Activated naive CD4-positive, alpha-beta T cell (primary cell): ENCODE measurements around the gene FLAD1.
"Not testable (repeated sequence)": the region's sequence is repeated elsewhere in the genome, so short reads cannot be mapped to it uniquely, and the experiment has no call there.

Experiments used
- DNase-seq, 4 experiments: peaks; one replicate each; lab custom pipeline; 2025; lab: John Stamatoyannopoulos, UW

The FLAD1 gene

DNA sequence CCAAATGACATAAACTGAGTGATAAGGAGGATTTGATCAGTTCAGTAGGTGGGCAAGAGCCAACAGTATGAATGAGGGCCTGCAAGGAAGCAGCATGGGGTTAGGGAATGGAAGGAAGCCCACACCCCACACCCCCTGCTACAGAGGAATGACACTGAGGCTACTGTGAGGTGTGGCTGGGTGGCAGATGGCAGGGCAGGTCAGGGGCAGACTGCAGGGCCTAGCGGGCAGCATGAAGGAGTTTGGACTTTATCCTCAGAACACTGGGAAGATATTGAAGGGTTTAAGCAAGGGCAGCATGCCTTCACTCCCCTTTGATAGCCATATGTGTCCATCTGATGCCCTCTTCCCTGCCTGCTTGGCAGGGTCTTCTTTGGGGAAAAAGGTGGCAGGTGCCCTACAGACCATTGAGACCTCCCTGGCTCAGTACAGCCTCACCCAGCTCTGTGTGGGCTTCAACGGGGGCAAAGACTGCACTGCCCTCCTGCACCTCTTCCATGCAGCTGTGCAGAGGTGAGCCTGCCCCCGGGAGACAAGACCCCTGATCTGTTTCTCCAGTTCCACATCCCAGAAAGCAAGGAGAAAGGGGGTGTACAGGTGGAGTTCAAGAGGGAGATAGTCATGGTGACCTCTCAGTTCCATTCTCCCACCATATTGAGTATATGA lies 6.2 kb downstream of the FLAD1 start:
- no peak for DNase-seq

DNA sequence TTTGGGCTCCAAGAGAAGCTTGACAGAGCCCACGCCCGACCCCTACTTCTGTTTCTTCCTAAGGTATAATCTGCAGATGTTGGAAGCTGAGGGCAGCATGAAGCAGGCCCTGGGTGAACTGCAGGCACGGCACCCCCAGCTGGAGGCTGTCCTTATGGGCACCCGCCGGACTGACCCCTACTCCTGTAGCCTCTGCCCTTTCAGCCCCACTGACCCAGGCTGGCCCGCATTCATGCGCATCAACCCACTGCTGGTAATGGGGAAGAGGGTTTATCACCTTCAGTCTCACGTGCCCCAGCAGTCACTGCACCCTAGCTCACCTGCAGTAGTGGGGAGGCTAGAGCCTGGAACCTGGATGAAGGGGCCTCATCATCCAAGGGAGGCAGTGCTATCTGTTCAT lies 7.1 kb downstream of the FLAD1 start:
- no peak for DNase-seq

DNA sequence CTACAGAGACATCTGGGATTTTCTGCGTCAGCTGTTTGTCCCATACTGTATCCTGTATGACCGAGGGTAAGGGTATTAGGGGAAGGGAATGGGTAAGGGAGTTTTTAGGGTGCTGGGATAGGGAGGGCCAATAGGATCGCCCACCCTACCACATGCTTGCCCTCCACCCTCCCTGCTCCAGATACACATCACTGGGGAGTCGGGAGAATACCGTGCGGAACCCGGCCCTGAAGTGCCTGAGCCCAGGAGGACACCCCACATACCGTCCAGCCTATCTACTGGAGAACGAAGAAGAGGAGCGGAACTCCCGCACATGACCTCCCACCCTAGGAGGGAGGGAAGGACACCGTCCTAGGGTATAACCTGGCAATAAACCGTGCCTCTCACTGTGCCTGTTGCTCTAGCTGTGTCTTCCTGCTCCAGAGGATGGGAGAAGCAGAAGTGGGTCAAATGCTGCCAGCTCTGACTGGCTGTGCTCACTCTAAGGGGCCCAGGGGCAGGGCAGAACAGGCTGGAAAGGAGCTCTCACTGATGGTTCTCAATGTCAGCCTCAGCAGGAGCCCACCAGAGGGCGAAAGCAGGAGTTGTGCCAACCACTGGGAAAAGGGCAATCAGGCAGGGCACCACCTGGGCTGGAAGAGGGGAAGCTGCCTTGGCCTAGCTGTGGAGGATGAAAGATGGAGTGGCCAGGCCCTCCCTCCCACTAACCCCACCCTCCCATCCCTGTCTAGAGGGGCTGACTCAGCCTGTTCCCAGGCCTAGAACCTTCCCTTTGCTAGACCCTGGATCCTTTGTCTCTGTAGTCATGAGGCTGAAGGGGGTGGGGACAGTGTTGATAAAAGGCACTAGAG lies 9.8 kb downstream of the FLAD1 start:
- no peak for DNase-seq

DNA sequence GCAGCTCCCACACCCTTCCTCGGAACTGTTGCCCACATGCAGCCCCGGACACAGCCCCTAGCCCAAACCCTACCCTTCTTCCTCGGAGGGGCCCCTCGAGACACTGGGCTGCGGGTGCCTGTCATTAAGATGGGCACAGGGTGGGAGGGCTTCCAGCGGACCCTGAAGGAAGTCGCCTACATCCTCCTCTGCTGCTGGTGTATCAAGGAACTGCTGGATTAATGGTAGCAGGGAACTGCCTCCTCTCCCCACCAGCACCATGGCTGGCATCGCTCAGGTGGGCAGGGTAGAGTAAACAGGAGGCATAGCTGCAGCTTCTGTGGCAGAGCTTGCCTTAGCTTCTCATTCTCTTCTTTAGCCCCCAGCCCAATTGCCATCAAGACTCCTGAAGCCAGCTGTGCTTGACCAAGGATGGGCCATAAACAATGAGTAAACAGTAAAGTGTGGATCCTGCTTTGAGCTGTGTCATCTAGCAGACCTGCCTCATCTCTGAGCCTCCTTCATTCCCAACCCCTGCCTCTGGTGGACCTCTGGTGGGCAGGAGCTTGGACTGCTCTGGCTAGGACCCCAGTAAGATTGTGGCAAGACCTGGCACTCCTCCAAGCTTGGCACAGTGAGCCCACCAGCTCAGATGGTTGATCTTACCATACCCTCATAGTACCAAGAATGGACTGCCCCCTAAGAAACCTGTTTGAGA lies 10.6 kb downstream of the FLAD1 start, which contains the start of gene LENEP:
Gene LENEP, plus strand, starts transcription at position 15 of the 697 bp plus-strand sequence. Its CDS starts 22 bp downstream, at position 37.
- no peak for DNase-seq

GRCh38 chr1:154994269-154994587 lies 11.1 kb downstream of the FLAD1 start:
- no peak for DNase-seq

DNA sequence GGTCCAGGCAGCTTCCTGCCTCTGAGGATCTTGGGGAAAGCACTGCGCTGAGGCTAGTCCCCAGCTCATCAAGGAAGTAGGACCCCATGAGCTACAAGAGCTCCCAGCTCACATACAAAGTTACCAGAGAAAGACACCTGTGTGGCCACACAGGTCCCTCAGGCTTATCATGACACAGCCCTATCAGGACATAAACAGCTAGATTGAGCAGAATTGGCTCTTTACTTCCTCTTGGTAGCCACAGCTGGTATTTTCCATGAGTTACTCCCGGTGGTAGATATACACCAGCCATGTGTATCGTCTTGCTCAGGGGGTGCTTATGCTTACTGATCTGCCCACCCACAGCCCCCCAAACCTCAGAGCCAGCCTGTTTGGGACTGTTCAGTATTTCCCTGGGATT lies 11.4 kb downstream of the FLAD1 start:
- no peak for DNase-seq

DNA sequence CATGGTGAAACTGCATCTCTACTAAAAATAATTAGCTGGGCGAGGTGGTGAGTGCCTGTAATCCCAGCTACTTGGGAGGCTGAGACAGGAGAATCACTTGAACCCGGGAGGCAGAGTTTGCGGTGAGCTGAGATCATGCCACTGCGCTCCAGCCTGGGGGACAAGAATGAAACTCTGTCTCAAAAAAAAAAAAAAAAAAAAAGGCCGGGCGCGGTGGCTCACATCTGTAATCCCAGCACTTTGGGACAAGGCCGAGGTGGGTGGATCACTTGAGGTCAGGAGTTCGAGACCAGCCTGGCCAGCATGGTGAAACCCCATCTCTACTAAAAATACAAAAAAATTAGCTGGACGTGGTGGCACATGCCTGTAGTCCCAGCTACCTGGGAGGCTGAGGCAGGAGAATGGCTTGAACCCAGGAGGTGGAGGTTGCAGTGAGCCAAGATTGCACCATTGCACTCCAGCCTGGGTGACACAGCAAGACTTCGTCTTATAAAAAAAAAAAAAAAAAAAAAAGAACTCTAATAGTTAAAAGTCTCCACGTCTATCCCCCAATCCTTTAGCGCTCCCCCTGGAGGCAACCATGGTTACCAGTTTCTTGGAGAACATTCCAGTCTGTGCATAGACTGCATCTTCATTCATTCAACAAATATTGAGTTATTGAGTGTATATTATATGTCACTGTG lies 12.3 kb downstream of the FLAD1 start:
- not testable (repeated sequence) for DNase-seq

- no peak for DNase-seq
Observed at GRCh38 chr1:154996966-154997701, 14.0 kb downstream of the FLAD1 start.

DNA sequence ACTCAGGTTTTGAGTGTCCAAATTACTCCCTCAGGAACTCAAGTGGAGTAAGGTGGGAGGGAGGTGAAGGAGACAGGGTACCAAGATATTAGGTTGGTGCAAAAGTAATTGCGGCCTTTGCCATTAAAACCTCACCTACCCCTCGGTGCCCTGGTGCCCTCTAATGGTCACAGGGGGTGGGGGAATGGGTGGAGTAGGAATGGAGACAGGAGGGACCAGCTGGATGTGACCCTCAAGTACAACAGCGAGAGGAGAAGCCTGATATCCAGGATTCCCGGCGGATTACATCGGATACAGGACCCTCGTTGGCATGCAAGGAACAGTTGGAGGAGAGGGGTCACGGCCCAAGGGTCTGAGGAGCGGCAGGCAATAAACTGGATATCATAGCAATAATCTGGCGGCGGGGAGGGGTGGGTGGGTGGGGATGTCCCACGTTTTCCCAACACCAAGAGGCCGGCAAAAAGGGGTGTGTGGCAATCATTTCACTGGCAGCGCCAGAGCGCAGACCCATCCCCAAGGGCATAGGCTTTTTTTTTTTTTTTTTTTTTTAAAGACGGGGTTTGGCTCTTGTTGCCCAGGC lies 15.1 kb downstream of the FLAD1 start:
- no peak for DNase-seq

DNA sequence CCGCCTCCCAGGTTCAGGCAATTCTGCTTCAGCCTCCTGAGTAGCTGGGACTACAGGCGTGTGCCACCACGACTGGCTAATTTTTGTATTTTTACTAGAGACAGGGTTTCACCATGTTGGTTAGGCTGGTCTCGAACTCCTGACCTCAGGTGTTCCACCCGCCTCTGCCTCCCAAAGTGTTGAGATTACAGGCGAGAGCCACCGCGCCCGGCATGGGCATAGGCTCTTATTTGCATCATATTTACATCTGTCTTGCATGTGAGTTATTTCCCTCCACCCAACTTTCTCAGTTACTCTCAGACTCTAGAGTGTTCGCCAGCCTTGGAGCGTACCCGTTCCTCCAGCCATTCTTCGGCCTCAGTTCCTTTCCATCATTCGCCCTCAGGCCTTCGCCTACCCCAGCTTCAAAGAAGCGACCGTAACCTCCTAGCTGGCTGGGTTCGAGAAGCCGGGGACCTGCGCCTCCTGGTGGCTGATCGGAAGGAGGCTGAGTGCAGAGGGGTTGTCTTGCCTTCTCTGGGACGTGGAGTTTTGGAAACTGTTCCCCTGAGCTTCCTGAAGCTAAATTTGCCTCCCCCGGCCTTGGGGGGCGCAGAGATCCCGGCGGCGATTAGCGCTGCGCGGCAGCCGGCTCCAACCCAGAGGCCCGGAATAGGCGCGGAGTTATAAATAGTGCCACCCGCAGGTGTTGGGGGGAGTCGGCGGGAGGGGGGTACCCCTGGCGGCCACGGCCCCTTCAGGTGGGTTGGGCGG lies 15.8 kb downstream of the FLAD1 start:
- peak in 3 of 4 experiments; percentile 30 to 56 (median 43) for DNase-seq

DNA sequence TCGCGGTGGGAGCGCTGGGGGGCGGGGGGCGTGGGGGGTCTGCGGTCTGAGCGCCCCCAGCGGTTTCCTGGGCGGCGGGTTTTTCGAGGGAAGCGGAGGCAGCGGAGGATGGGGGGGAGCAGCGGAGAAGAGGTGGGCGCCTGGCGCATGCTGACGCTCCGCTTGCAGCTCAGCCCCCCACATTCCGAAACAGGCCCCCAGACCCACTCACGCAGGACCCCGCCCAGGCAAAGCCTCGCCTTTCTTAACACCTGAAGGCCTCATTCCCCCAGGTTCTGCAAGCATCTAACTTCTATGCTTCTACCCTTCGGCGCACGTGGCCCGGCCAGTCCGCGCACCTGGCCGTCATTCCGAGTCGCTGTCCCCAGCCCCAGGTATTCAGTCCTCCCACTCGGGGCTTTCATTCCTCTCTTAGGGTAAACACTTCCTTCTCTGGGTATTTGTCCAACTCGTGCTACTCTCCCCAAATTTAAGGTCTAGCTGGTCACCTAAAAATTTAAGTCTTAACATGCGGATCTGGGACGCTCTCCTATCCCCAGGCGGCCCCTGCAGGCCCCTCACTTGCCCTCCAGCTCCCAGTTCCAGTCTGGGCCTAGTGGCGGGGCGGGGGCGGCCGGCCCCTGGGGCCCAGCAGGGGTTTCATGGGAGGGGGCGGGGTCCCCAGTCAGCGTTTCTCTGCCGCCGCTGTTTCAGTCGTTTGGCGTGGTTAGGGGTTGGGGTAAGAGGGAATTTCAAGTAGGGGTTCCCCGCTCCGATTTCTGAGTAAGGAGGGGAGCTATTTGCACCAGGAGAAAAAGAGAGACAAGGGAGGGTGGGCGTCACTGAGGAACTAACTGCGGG lies 16.6 kb downstream of the FLAD1 start:
- DNase-seq, result no peak

GRCh38 chr1:155000411-155000725 lies 17.2 kb downstream of the FLAD1 start:
- DNase-seq, result no peak

- DNase-seq, result peak; percentile 52 to 59 (median 55)
Observed at GRCh38 chr1:155000726-155001424, 17.7 kb downstream of the FLAD1 start.

DNA sequence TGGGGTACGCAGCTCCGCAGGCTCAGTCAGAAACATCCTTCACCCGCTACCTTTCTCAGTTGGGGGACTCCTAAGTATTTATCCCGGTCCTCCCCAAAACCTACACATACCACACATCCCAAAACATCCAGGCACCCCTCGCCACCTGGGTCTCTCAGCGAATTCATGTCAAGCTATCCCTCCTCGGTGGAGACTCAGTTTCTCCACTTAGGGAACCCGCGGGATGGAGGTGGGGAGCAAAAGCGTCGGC lies 18.2 kb downstream of the FLAD1 start:
- DNase-seq, result no peak

GRCh38 chr1:155001675-155002463 lies 18.7 kb downstream of the FLAD1 start:
- peak; percentile 86 to 95 (median 90) for DNase-seq

DNA sequence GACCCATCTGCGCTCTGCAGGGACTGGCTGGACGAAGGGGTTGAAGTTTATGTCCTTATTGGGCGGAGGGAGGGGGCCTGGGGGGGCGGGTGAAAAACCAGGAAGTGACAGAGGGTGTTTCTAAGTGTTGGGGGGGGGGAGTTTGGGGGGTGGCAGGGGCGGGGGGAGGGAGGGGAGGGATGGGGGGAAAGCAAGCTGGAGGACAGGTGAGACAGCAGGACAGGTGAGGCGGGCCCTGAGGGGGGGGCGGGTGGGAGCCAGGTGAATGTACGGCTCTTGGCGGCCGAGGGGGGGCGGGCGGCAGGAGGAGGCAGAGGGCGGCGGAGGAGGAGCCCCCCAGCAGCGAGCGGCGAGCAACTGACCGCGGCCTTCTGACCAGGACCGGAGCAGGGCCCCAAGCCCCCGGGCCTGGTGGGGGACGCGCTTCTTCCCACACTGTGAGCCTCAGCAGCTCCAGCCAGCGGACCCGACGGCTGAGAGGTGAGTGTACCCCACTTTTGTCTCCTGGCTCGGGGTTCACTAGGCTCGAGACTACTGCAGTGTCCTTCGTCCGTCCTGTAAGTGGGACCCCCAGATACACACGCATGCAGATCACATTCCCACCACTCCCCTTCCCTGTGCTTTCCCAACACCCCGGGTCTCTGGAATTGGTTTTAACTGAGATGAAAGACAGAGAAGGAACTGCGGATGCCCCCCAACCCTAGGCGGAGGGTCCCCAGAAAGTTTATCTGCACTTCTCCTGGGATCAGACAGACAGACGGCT lies 19.5 kb downstream of the FLAD1 start, which contains the start of gene ZBTB7B:
Gene ZBTB7B, plus strand, starts transcription at position 339 of the 763 bp plus-strand sequence. CDS start 11,859 bp downstream, outside the sequence.
- DNase-seq, result no peak

- no peak for DNase-seq
Observed at GRCh38 chr1:155003227-155003765, 20.2 kb downstream of the FLAD1 start.
